Cerebellar nuclear complex (tissue), 1 donor: ENCODE measurements around the gene SPEN.
"Not testable (repeated sequence)": the region's sequence is repeated elsewhere in the genome, so short reads cannot be mapped to it uniquely, and the experiment has no call there.

Experiments
- DNase-seq, 2 experiments: peaks; one replicate each; lab custom pipeline; 2025; lab: John Stamatoyannopoulos, UW

Gene SPEN

GRCh38 chr1:15847100-15847892, at the start of gene SPEN:
Gene SPEN, plus strand, starts transcription at chr1:15847707. Its CDS starts 361 bp downstream, at chr1:15848068.
- DNase-seq: peak; percentile 54 to 62

- no peak for DNase-seq
Observed at GRCh38 chr1:15799004-15799867, 48.3 kb upstream of the SPEN start.

- no peak for DNase-seq
Observed at GRCh38 chr1:15799928-15800835, 47.3 kb upstream of the SPEN start.

GRCh38 chr1:15802234-15802965, 45.1 kb upstream of the SPEN start:
- DNase-seq: no peak

- DNase-seq: no peak
Observed at GRCh38 chr1:15803380-15803779, 44.1 kb upstream of the SPEN start.

GRCh38 chr1:15804060-15804459, 43.4 kb upstream of the SPEN start:
- DNase-seq: no peak

GRCh38 chr1:15807121-15807520, 40.4 kb upstream of the SPEN start:
- DNase-seq: no peak

- not testable (repeated sequence) for DNase-seq
Observed at GRCh38 chr1:15807549-15807948, 40.0 kb upstream of the SPEN start, which contains the start of gene UQCRHL. Gene UQCRHL, minus strand, starts transcription at chr1:15807649. Its CDS starts 0 bp downstream, at chr1:15807649.

GRCh38 chr1:15808955-15809354, 38.6 kb upstream of the SPEN start:
- no peak for DNase-seq

GRCh38 chr1:15810073-15810472, 37.4 kb upstream of the SPEN start:
- DNase-seq: no peak

GRCh38 chr1:15816674-15817073, 30.8 kb upstream of the SPEN start:
- DNase-seq: no peak

- DNase-seq: no peak
Observed at GRCh38 chr1:15820478-15820877, 27.0 kb upstream of the SPEN start.

- no peak for DNase-seq
Observed at GRCh38 chr1:15825800-15826199, 21.7 kb upstream of the SPEN start.

GRCh38 chr1:15826810-15827507, 20.5 kb upstream of the SPEN start:
- no peak for DNase-seq

- DNase-seq: not testable (repeated sequence)
Observed at GRCh38 chr1:15827567-15827966, 19.9 kb upstream of the SPEN start.

- not testable (repeated sequence) for DNase-seq
Observed at GRCh38 chr1:15828931-15829330, 18.6 kb upstream of the SPEN start.

GRCh38 chr1:15830258-15830657, 17.2 kb upstream of the SPEN start:
- no peak for DNase-seq

- DNase-seq: no peak
Observed at GRCh38 chr1:15833069-15833679, 14.3 kb upstream of the SPEN start.

GRCh38 chr1:15833842-15834405, 13.6 kb upstream of the SPEN start:
- DNase-seq: peak in 1 of 2 experiments; percentile 26
